ENCODE measurements around the gene GABRA4.

GABRA4 gene

DNA sequence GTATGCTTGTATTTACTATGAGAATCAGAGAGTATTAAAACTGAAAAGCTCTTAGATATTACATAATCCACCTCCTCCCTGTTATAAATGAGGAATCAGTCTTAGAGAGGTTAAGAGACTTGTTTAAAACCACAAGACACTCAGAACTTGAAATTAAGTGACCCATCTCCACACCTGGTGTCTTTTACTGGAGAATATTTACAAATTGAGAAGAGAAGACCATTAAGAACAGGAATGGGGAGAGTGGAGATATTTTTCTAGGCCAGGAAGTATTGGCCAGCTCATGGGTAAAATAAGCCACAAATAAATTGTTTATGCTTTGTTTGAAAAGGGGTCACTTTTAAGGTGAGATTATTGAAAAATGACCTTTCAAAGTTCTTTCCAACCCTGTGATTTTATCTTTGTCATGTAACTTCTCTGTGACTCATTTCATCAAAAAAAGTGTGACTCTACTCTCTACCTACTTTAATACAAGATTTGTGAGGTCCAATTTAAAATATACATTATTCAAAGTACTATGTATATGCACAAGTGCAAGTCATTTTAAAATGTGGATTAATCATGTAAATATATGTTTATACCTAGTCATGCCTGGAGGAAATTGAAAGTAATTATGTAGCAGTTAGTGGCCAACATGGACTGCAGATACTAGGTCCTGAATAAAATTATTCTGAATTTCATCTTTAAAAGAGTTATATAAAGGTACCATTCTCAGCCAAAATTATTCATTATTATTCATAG lies 68.4 kb downstream of the GABRA4 start:
- no peak for DNase-seq

DNA sequence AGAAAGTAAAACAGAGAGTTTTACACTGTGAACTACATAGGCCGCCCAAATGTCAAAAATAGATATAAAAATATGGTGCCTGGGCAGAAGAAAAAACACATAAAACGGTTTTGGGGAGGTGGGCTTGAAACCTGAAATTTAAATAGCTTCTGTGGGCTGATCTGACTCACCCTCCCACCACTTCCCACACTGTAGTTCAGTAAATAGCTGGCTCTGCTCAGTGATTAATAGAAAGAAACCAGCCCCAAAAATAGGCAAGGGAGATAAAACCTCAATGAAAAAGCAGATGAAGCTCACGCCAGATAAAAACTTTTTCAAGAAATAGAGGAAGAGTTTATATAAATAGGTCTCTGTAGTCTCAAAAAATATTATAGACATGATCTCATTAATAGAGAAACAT lies 71.2 kb downstream of the GABRA4 start:
- no peak for DNase-seq

DNA sequence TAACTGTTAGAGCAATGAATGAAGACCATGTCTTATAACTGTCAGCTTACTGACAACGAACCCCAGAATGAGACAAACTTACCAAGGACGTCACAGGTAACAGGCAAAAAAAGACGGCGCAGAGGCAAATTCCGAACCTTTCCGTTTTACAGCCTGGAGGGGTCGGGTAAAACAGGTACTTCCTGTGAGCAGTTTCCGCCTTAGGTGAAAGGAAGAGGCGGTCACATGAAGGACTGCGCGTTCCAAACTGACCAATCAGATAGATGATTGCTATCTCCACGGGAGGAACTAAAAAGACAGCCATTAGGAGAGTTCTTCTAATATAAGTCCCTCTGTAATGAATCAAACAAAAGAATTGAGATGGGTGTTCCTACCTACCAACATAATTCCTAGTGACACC lies 84.3 kb downstream of the GABRA4 start, which contains the start of gene COX7B2:
Gene COX7B2 (minus strand): TSS at position 168 of the 400 bp plus-strand sequence. CDS start 174,053 bp downstream, outside the sequence.
- no peak for DNase-seq

DNA sequence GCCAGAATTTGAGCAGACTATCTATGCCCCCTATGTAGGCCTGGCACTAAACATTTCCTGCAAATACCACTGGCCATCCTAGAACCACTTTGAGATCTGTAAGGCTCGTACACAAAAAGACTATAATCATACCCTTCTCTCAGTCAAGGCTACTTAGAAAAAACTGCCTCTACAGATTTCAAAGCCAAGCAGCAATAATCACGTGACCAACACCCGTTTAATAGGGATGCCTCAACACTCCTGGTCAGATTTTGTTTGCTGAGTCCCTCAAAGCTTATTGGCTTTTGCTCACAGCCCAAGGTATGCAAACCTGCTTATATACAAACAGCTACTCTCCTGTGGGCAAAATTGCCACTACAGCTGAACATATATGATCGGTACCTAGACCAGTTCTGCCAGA lies 85.2 kb downstream of the GABRA4 start:
- no peak for DNase-seq

DNA sequence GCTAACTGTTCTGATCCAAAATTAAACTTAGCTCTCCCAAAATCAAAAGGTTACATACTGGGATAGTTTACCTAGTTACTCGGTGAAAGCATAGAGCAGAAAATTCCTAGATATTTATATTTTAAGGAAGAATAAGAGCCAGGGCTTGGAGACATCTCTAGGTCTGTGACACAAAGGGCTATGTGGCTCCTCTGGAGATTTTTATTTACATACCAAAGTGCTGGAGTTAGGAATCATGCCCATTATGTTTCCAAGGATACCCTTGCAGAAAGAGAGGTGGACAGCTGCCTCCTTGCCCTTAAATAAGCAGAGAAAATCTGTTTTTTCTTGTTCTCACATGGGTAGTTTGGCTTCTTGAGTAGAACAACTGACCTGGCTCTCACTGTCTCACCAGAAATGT lies 93.3 kb downstream of the GABRA4 start:
- no peak for DNase-seq

DNA sequence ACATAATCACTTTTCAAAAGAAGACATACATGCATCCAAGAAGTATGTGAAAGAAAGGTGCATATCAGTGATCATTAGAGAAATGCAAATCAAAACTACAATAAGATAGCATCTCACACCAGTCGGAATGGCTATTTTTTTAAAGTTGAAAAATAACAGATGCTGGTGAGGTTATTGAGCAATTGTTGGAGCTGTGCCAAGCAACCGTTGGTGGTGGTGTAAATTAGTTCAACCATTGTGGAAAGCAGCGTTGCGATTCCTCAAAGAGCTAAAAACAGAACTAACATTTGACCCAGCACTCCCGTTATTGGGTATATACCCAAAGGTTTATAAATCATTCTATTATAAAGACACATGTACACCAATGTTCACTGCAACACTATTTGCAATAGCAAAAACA lies 98.6 kb downstream of the GABRA4 start:
- no peak for DNase-seq

DNA sequence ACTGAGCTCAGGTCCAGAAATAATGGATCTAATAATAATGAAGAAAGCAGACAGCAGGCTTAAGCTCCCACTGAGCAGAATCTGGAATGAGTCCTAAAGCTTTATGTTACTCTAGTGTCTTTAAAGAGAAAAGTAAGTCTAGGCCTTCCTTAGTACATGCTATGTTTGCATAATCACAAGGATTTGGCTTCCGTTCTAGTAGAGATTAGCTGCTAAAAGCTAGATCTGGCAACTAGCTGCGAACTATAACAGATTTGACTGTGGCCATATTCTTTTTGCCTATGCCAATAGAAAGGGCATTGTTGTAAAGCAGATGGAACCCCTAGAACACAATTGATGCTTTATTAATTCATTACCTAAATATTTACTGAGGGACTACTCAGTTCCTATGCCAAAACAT lies 103.3 kb downstream of the GABRA4 start:
- no peak for DNase-seq

DNA sequence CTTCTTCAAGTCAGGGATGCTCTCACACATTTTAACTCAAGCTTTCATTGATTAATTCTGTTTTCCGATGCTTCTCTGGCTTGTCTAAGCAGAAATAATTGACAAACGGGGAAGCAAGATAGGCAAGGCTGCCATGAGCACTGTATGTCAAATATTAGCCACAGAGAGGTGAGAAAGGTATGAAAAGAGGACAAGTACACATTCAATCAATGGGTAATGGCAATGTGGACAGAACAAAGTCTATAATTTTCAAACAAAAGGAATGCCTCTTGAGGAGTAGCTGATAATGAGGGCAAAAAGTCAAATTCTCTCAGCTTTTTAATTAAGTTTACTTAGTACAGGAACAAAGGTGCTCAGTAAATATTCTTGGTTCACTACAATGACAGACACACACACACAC lies 104.0 kb downstream of the GABRA4 start:
- DNase-seq = no peak

DNA sequence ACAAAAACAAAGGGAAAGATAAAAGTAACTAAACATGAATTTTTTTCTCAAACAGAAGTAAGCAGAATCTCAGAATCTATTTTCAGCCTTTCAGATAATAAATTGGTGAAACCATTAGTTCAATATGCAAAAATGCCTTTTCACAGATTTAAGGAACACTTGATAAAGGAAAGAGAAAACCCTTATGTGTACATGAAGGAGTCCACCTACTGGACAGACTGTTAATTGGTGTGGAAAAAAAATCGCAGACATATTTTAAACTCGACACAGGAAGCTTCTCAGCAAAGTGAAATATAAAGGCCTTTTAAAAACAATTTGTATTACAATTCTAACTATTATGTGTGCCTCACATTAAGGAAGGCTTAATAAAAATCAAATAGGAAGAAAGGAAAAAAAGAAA lies 106.7 kb downstream of the GABRA4 start:
- no peak for DNase-seq

DNA sequence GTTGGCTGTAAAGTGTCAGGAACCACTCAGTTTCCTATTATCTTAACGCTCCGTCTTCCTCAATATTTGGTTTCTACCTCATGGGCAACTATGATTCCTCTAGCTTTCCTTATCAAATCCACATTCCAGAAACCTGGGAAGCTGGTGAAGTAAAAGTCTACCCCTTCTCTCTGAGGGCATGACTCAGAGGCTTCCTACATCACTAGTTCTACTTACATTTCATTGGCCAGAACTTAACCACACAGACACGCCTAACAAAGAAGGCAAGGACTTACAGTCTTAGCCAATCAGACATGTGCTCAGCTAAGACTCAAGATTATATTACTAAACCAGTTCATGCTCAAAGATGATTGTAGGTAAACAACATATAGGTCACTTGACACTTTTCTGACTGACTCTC lies 114.7 kb downstream of the GABRA4 start:
- no peak for DNase-seq

DNA sequence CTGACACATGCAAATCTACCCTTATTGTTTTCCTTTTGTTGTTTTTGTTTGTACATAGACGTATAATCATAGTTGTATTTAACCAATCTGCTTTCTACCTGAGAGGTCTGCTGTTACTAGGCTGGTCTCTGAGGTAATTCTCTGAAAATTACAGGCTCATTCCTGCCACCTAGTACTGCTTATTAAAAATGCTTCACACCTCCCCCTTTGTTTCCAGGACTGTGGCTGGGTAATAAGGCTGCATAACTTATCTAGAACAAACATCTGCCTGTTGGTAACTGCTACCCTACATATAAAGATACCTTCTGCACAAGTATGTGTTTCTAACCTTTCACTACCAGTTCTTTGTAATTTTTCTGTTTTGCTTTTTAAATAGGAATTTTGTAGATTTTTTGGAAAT lies 118.6 kb downstream of the GABRA4 start:
- DNase-seq = no peak

DNA sequence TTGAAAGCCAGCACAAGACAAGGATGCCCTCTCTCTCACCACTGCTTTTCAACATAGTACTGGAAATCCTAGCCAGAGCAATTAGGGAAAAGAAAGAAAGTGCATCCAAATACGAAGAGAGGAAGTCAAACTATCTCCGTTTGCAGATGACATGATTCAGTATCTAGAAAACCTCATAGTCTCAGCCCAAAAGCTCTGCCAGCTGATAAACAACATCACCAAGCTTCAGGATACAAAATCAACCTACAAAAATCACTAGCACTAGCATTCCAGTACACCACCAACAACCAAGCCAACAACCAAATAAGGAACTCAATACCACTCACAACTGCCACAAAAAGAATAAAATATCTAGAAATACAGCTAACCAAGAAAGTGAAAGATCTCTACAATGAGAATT lies 123.0 kb downstream of the GABRA4 start:
- DNase-seq = no peak

Measured in CD4-positive, alpha-beta T cell treated with Interleukin-6 for 4 hours (primary cell).